ENCODE data around the gene IL12RB1. TPM values are rescaled to one million over a fixed set of nuclear protein-coding genes. Genes with fewer than 3 reads are reported as not detected.
"Not testable (repeated sequence)": the region's sequence is repeated elsewhere in the genome, so short reads cannot be mapped to it uniquely, and the experiment has no call there.

IL12RB1 gene
- total RNA-seq, 2 donors from 2014 or later, result 1.0 TPM; not detected in 1

- H3K27ac ChIP-seq, result no peak overlapping the region
- peaks cover 8% of the 10 kb centered on the region for H3K4me1 ChIP-seq
- no peaks in the 10 kb centered on the region for H3K27me3 ChIP-seq
- DNase-seq, result peak in 1 of 4 donors; percentile 33
- ATAC-seq, result no peak
- intact Hi-C loops (cut with DNase I), result no loop called here
- no peaks in the 10 kb centered on the region for H3K36me3 ChIP-seq (replicated peaks in 1 of 2; ENCODE audit: insufficient read depth in 1 of 2, low read depth in 2 of 2)
- no peak overlapping the region for H3K4me3 ChIP-seq
- TF ChIP-seq CTCF (IDR thresholded peaks at IDR 0.05), result no peak
- TF ChIP-seq POLR2A (IDR thresholded peaks at IDR 0.05), result no peak
- H3K9me3 ChIP-seq, result no peaks in the 10 kb centered on the region
- WGBS, 2 donors, result 64% methylated on average over 5 to 6 of the region's 6 CpGs
These were observed 6.9 kb upstream of the IL12RB1 start for GRCh38 chr19:18093439-18094161.

- Histone ChIP-seq H3K27me3 (no peaks in the 10 kb centered on the region), H3K9me3 (no peaks in the 10 kb centered on the region), H3K27ac (peak overlapping the region in 1 of 4 donors; percentile 56), H3K4me3 (no peak overlapping the region), H3K4me1 (no peaks in the 10 kb centered on the region), H3K36me3 (replicated peaks in 1 of 2; ENCODE audit: insufficient read depth in 1 of 2, low read depth in 2 of 2) (no peaks in the 10 kb centered on the region)
- ATAC-seq (no peak), DNase-seq (peak in 3 of 4 donors; percentile 33 to 72 (median 34))
- intact Hi-C loops (cut with DNase I), result no loop called here
- WGBS, 2 donors, result 57 to 65% methylated on average over 5 to 12 of the region's 12 CpGs
- TF ChIP-seq POLR2A (IDR thresholded peaks at IDR 0.05) (no peak), CTCF (IDR thresholded peaks at IDR 0.05) (no peak)
These were observed 4.5 kb upstream of the IL12RB1 start for GRCh38 chr19:18091217-18091608.

- intact Hi-C loops (cut with DNase I), result no loop called here
- no peak for ATAC-seq
- WGBS, 2 donors, result 72 to 75% methylated on average over 12 of the region's 12 CpGs
- Histone ChIP-seq H3K4me1 (no peaks in the 10 kb centered on the region), H3K4me3 (no peak overlapping the region), H3K27me3 (no peaks in the 10 kb centered on the region), H3K27ac (peak overlapping the region in 1 of 4 donors; percentile 56), H3K9me3 (no peaks in the 10 kb centered on the region), H3K36me3 (replicated peaks in 1 of 2; ENCODE audit: insufficient read depth in 1 of 2, low read depth in 2 of 2) (no peaks in the 10 kb centered on the region)
- no peak for DNase-seq
- TF ChIP-seq POLR2A (IDR thresholded peaks at IDR 0.05) (no peak), CTCF (IDR thresholded peaks at IDR 0.05) (no peak)
These were observed 3.9 kb upstream of the IL12RB1 start for GRCh38 chr19:18090545-18091216.

- ATAC-seq (no peak), DNase-seq (no peak)
- Histone ChIP-seq H3K36me3 (replicated peaks in 1 of 2; ENCODE audit: insufficient read depth in 1 of 2, low read depth in 2 of 2) (no peaks in the 10 kb centered on the region), H3K4me1 (no peaks in the 10 kb centered on the region), H3K27me3 (no peaks in the 10 kb centered on the region), H3K4me3 (no peak overlapping the region), H3K9me3 (no peaks in the 10 kb centered on the region), H3K27ac (peak overlapping the region in 1 of 4 donors; percentile 53)
- 65 to 76% methylated on average over 5 of the region's 5 CpGs for WGBS, 2 donors
- intact Hi-C loops (cut with DNase I), result no loop called here
- no peak for TF ChIP-seq POLR2A (IDR thresholded peaks at IDR 0.05)
- no peak for TF ChIP-seq CTCF (IDR thresholded peaks at IDR 0.05)
These were observed 3.0 kb upstream of the IL12RB1 start for GRCh38 chr19:18089726-18090125.

- H3K27me3 ChIP-seq; intact Hi-C loops (cut with DNase I); H3K36me3 ChIP-seq (replicated peaks in 1 of 2; ENCODE audit: insufficient read depth in 1 of 2, low read depth in 2 of 2); ATAC-seq; H3K4me3 ChIP-seq; H3K9me3 ChIP-seq; H3K4me1 ChIP-seq: not testable (repeated sequence)
- peak in 2 of 4 donors; percentile 31 to 76 for DNase-seq
- WGBS, 2 donors, result 55 to 58% methylated on average over 11 of the region's 11 CpGs
- peak overlapping the region in 1 of 4 donors; percentile 55 for H3K27ac ChIP-seq
These were observed 2.4 kb upstream of the IL12RB1 start for GRCh38 chr19:18089096-18089541.
